ENCODE measurements around the gene PARP2. TPM values are rescaled to one million over a fixed set of nuclear protein-coding genes. Genes with fewer than 3 reads are reported as not detected.

The PARP2 gene
- total RNA-seq, 2 donors from 2014 or later = 6.5 to 8.9 TPM

GRCh38 chr14:20383032-20383431 lies 39.6 kb downstream of the PARP2 start:
- Histone ChIP-seq H3K4me3 (no peak overlapping the region), H3K36me3 (peaks cover 97% of the 10 kb centered on the region), H3K4me1 (no peaks in the 10 kb centered on the region), H3K27me3 (no peaks in the 10 kb centered on the region), H3K9me3 (no peaks in the 10 kb centered on the region), H3K27ac (no peak overlapping the region)
- TF ChIP-seq, protein P1, sequence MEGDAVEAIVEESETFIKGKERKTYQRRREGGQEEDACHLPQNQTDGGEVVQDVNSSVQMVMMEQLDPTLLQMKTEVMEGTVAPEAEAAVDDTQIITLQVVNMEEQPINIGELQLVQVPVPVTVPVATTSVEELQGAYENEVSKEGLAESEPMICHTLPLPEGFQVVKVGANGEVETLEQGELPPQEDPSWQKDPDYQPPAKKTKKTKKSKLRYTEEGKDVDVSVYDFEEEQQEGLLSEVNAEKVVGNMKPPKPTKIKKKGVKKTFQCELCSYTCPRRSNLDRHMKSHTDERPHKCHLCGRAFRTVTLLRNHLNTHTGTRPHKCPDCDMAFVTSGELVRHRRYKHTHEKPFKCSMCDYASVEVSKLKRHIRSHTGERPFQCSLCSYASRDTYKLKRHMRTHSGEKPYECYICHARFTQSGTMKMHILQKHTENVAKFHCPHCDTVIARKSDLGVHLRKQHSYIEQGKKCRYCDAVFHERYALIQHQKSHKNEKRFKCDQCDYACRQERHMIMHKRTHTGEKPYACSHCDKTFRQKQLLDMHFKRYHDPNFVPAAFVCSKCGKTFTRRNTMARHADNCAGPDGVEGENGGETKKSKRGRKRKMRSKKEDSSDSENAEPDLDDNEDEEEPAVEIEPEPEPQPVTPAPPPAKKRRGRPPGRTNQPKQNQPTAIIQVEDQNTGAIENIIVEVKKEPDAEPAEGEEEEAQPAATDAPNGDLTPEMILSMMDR (IDR thresholded peaks at IDR 0.05) = no peak
- no peak for DNase-seq (ENCODE audit: low spot score)

DNA sequence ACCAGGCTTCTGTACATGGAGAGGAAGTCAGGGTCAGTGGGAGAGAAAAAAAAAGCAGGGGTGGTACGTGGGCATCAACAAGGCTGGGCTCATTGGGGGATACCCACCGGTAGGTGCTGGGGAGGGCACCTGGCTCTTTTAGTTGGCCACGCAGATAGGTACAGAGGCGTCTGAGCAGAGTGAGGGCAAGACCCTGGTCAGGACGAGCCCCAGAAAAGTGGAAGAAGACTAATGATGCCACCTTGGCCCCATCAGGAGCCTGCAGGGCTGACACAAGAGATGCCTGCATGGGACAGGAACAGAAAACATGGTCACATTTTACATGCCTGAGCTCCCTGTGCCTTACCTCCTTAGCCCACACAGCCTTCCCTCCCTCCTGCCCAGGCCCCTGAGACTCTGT lies 40.2 kb downstream of the PARP2 start:
- Histone ChIP-seq H3K27ac (no peak overlapping the region), H3K27me3 (no peaks in the 10 kb centered on the region), H3K4me1 (no peaks in the 10 kb centered on the region), H3K36me3 (peaks cover 97% of the 10 kb centered on the region), H3K9me3 (no peaks in the 10 kb centered on the region), H3K4me3 (no peak overlapping the region)
- no peak for DNase-seq (ENCODE audit: low spot score)
- TF ChIP-seq, protein P1 (IDR thresholded peaks at IDR 0.05) = no peak

- Histone ChIP-seq H3K9me3 (no peaks in the 10 kb centered on the region), H3K4me3 (no peak overlapping the region), H3K4me1 (no peaks in the 10 kb centered on the region), H3K27ac (no peak overlapping the region), H3K36me3 (peaks cover 97% of the 10 kb centered on the region), H3K27me3 (no peaks in the 10 kb centered on the region)
- TF ChIP-seq, protein P1 (IDR thresholded peaks at IDR 0.05) = no peak
- no peak for DNase-seq (ENCODE audit: low spot score)
Measured at GRCh38 chr14:20384321-20384720, 40.9 kb downstream of the PARP2 start.

DNA sequence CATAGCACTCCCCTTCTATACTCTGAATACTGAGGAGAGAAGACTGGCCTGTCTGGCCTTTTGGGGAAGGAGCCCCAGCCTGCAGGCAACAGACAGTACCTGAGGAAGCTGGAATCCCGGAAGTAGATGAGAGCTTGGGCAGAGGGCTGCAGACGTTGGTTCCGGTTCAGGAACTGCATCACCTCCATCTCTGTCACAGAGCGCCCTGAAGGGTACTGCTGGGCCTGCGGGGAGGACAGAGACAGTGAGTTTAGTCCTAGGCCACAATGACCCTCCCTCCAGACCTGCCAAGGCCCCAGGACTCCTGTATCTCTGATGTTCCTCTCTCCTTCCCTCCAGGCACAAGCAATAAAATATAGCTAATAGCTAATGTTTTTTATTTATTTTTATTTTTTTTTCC lies 41.5 kb downstream of the PARP2 start:
- no peak for DNase-seq (ENCODE audit: low spot score)
- no peaks in the 10 kb centered on the region for H3K27me3 ChIP-seq
- no peak overlapping the region for H3K4me3 ChIP-seq
- H3K36me3 ChIP-seq = peaks cover 98% of the 10 kb centered on the region
- H3K4me1 ChIP-seq = no peaks in the 10 kb centered on the region
- H3K27ac ChIP-seq = no peak overlapping the region
- no peaks in the 10 kb centered on the region for H3K9me3 ChIP-seq
- TF ChIP-seq, protein P1 (IDR thresholded peaks at IDR 0.05) = no peak

DNA sequence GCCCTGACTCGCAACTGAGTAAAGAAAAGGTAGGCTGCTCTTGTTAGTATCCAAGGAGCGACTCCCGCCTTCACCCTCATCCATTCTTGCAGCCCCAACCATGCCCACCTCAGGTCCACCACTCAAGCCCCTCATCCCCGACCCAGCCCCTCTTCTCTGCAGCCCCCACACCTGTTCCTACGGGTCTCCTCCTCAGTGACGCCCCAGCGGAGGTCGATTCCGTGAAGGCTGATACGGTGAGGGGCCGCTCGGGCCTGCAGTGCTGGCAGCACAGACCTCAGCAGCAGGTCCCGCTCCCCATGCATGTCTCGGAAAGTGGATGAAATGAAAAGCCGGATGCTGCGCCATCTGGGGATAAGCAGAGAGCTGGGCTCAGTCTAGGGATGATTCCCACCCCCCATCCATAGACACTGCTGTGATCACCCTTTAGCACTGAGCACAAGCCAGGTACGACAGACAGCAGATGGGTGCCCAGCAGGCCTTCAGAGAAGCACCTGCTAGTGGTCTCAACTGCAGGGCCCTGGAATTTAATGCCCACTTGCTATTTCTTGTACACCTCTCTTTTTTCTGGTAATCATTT lies 42.9 kb downstream of the PARP2 start:
- H3K36me3 ChIP-seq = peaks cover 98% of the 10 kb centered on the region
- no peaks in the 10 kb centered on the region for H3K27me3 ChIP-seq

More for the DNA sequence above, 42.9 kb downstream of the PARP2 start:
- H3K4me1 ChIP-seq = no peaks in the 10 kb centered on the region
- TF ChIP-seq, protein P1 (IDR thresholded peaks at IDR 0.05) = no peak
- no peak overlapping the region for H3K4me3 ChIP-seq
- H3K27ac ChIP-seq = no peak overlapping the region
- no peak for DNase-seq (ENCODE audit: low spot score)
- H3K9me3 ChIP-seq = no peaks in the 10 kb centered on the region
